Ovary (tissue), 9 donors: ENCODE data around the gene CFI. TPM values are rescaled to one million over a fixed set of nuclear protein-coding genes. Genes with fewer than 3 reads are reported as not detected.

ENCODE experiments used
- DNase-seq, 5 donors: peaks; one replicate each; pipeline ENCODE4 v3.0.0-alpha.2; 2019 to 2020
- H3K27ac ChIP-seq, 2 donors: fragments of 200-600 bp; one replicate each; pipeline versions ENCODE4 v1.5.1 to v1.8.0; 2019 to 2022
- H3K27me3 ChIP-seq: fragments of 200-600 bp; one replicate; pipeline ENCODE4 v1.8.0; 2022
- H3K36me3 ChIP-seq: fragments of 200-600 bp; sonication (generic); one replicate; pipeline ENCODE4 v1.5.1; 2019
- H3K4me1 ChIP-seq: one replicate; pipeline ENCODE4 v1.8.1; 2013; ENCODE audit warnings: mild to moderate bottlenecking, moderate library complexity; ENCODE audit not compliant: insufficient read depth
- H3K4me3 ChIP-seq: fragments of 200-600 bp; sonication (generic); one replicate; pipeline ENCODE4 v1.5.1; 2017
- H3K9me3 ChIP-seq, 2 donors: fragments of 200-600 bp in 1 of 2; sonication (generic) in 1 of 2; one replicate each; pipeline versions ENCODE4 v1.5.1 to v1.8.1; 2013 to 2019; ENCODE audit warnings: mild to moderate bottlenecking in 1 of 2, moderate library complexity in 1 of 2
- EP300 ChIP-seq: sonication (generic); formaldehyde crosslinking; IDR thresholded peaks from one replicate; pipeline ENCODE4 v1.6.1; 2017; ENCODE audit warnings: antibody characterized with exemption
- POLR2A ChIP-seq: fragments of 450-650 bp; IDR thresholded peaks from one replicate; pipeline ENCODE4 v1.6.1; 2017; ENCODE audit warnings: antibody characterized with exemption, mild to moderate bottlenecking, moderate library complexity
- WGBS, 3 donors: extraction: QIAGEN DNeasy Blood & Tissue Kit in 1 of 3; methylation state at CpG; one replicate each; pipeline versions ENCODE4 v1.1.5 to v1.1.7; 2013 to 2017; 5-methylcytosine and 5-hydroxymethylcytosine counted together
- intact Hi-C, 4 donors: fragments of 100-400 bp; cut with DNase I; formaldehyde crosslinking; loops; one replicate each; pipeline versions ENCODE4 v1.11.0 to v1.15.1; 2022 to 2023
- polyA plus RNA-seq, 2 donors: library from polyadenylated mRNA; stranded (reverse); fragments of 200-250 nt in 1 of 2; fragments of 350-450 nt in 1 of 2; fragmentation: Illumina TruSeq in 1 of 2; extraction: RNeasy Lipid Tissue Mini Kit (QIAGEN cat#74804) in 1 of 2; gene quantifications; one replicate each; pipeline ENCODE4 v1.2.3, GENCODE V29; 2013 to 2014
- total RNA-seq, 7 donors: library from RNA; depleted of rRNA in 2 of 7; stranded (reverse); fragments of >200 nt in 2 of 7; fragmentation: NEBNext Ultra II Directional in 3 of 7; extraction: Animal tissue kit (Norgen Biotek cat#: 25700) in 3 of 7; gene quantifications; one replicate each; pipeline versions ENCODE4 v1.1.0 to v1.2.4, GENCODE V29; 2016 to 2023
- TF ChIP-seq, protein P1 (sequence below), 3 donors: fragments of 450-650 bp in 2 of 3; fragments of 200-600 bp in 1 of 3; IDR thresholded peaks; one replicate each; pipeline versions ENCODE4 v1.5.1 to v1.8.0; 2016 to 2022; ENCODE audit warnings: antibody characterized with exemption in 3 of 3, mild to moderate bottlenecking in 1 of 3
- donor health status: DM: no; HTN: no; CAD: no; lungs with moderate emphysema.
- donor health status: DM: no; HTN: no; CAD: no.
- donor health status: Bipolar disorder and iron deficiency.
- donor health status: DM: yes; HTN: yes; CAD: no.
- donor health status: DM: no; HTN: no; CAD: no.
- donor health status: DM: yes; HTN: yes; CAD: no.

The CFI gene
- total and polyA plus RNA-seq, 9 donors: 13.1 to 112 (median 38.2) TPM

DNA sequence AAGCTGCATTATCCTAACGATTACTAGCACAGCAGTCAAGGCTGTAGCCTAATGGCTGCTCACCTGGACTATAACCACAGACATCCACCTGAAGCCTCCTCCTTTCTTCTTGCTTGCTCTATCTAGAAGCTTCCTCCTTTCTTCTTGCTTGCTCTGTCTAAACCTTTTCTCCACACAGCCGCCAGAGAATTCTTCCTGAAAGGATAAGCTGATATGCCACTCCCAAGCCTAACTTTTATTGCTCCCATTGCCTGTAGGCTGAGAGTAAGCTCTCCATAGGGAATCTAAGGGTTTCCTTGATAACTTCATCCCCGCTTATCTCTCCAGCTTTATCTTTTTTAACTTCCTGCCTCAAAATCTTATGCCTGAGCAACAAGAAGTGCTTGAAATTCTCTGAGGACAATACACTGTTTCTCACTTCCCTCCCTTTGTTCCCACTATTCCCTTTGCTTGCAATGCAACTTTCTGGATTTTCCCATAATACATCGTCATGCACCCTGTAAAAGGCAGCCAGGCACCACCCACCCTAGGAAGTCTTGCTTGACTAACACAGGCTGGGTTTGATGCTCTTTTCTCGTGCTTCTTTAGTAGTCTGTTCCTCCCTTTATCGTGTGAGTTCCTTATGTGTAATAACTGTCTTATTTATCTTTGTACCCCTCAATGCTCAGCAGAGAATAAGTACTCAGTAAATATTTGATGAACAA is 44.7 kb upstream of the CFI start:
- intact Hi-C loops: no loop called here

DNA sequence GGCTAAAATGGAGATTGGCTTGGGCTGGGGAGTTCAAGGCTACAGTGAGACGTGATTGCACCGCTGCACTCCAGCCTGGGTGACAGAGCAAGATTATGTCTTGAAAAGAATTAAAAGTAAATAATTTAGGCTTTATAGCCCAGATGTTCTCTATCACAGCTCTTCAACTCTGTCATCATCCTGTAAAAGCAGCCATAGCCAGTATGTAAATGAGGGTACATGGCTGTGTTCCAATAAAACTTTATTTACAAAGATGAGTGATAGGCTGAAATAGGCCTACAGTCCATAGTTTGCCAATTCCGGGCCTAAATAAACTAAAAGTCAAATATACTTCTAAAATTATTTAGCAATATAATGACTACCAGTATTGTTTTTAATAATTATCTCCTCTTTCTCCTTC is 35.2 kb upstream of the CFI start:
- 57 to 74% (median 64%) methylated on average over 3 of the region's 3 CpGs for WGBS, 3 donors
- no peak overlapping the region for H3K27ac ChIP-seq
- H3K36me3 ChIP-seq: no peaks in the 10 kb centered on the region
- TF ChIP-seq EP300: no peak
- intact Hi-C loops: no loop called here
- H3K9me3 ChIP-seq: no peaks in the 10 kb centered on the region
- no peaks in the 10 kb centered on the region for H3K4me1 ChIP-seq
- no peaks in the 10 kb centered on the region for H3K27me3 ChIP-seq
- no peak for DNase-seq
- H3K4me3 ChIP-seq: no peak overlapping the region

More for the DNA sequence above, 44.7 kb upstream of the CFI start:
- TF ChIP-seq, protein P1, sequence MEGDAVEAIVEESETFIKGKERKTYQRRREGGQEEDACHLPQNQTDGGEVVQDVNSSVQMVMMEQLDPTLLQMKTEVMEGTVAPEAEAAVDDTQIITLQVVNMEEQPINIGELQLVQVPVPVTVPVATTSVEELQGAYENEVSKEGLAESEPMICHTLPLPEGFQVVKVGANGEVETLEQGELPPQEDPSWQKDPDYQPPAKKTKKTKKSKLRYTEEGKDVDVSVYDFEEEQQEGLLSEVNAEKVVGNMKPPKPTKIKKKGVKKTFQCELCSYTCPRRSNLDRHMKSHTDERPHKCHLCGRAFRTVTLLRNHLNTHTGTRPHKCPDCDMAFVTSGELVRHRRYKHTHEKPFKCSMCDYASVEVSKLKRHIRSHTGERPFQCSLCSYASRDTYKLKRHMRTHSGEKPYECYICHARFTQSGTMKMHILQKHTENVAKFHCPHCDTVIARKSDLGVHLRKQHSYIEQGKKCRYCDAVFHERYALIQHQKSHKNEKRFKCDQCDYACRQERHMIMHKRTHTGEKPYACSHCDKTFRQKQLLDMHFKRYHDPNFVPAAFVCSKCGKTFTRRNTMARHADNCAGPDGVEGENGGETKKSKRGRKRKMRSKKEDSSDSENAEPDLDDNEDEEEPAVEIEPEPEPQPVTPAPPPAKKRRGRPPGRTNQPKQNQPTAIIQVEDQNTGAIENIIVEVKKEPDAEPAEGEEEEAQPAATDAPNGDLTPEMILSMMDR (IDR thresholded peaks at IDR 0.05): no peak
- no peak for TF ChIP-seq EP300
- no peak for TF ChIP-seq POLR2A
- Histone ChIP-seq H3K27ac (no peak overlapping the region), H3K4me1 (no peaks in the 10 kb centered on the region), H3K36me3 (no peaks in the 10 kb centered on the region), H3K9me3 (no peaks in the 10 kb centered on the region), H3K4me3 (no peak overlapping the region), H3K27me3 (no peaks in the 10 kb centered on the region)
- DNase-seq: no peak
- WGBS, 3 donors: 51 to 57% (median 51%) methylated on average over 6 of the region's 6 CpGs

DNA sequence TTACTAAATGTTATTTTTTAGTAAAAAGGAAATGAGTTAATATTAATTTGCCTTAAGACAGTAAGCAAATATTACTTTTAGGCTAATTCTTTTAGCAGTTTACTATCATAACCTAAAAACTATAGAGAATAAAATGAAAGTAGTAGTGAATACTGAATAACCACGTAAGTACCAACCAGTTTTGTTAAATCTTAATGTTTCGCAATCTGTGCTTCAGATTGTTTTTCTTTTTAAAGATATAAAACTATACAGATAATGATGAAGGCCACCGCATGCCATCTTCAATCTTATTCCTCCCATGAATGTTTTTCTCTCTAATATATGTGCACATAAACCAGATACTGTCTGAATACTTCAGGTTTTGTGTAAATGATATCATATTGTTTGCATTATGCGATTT is 32.0 kb upstream of the CFI start:
- intact Hi-C loops: no loop called here
- H3K4me3 ChIP-seq: no peak overlapping the region
- 85 to 94% (median 87%) methylated on average over 4 of the region's 4 CpGs for WGBS, 3 donors
- no peaks in the 10 kb centered on the region for H3K4me1 ChIP-seq
- no peak overlapping the region for H3K27ac ChIP-seq
- no peaks in the 10 kb centered on the region for H3K9me3 ChIP-seq
- no peaks in the 10 kb centered on the region for H3K27me3 ChIP-seq
- no peaks in the 10 kb centered on the region for H3K36me3 ChIP-seq
- TF ChIP-seq, protein P1 (IDR thresholded peaks at IDR 0.05): no peak
- TF ChIP-seq POLR2A (no peak), EP300 (no peak)
- no peak for DNase-seq

DNA sequence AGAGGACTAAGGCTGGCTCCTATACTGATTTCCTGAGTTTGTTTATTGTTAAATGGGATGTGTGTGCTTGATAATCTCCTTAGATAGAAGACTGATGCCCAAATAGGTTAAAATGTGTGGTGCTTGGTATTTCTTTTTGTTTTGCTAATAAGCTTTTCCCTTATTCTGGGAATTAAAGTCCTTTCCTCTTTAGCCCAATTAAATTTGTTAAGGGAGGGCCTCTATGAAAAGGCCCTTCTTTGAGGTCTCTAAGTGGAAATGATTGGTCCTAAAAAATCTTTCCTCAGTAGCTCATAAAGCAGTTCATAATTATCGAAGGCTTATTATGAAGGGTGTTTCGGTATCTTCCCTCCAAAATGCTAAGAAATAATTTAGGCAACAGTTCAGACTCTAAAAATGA is 25.9 kb upstream of the CFI start, which contains the start of gene RRH:
RRH (plus strand) TSS at position 301 of the 400 bp plus-strand sequence; CDS start at position 357, 56 bp downstream.
- no peaks in the 10 kb centered on the region for H3K27me3 ChIP-seq
- no peak within 1 kb of the TSS for H3K27ac ChIP-seq
- no peak within 1 kb of the TSS for H3K4me3 ChIP-seq
- H3K9me3 ChIP-seq: no peaks in the 10 kb centered on the region
- H3K36me3 ChIP-seq: no peaks in the 10 kb centered on the region
- DNase-seq: no peak
- no peaks in the 10 kb centered on the region for H3K4me1 ChIP-seq
- TF ChIP-seq EP300: no peak
- no peak for TF ChIP-seq POLR2A
- TF ChIP-seq, protein P1 (IDR thresholded peaks at IDR 0.05): no peak
- WGBS, 3 donors: 94 to 99% (median 98%) methylated on average over 2 of the region's 2 CpGs
- intact Hi-C loops: loop anchor here in 3 of 4 donors (5.0 to 10.0 kb wide), 2 partner anchors 123 to 405 kb away; partner anchors contain the start of gene CASP6 (in 1 of the 3)

DNA sequence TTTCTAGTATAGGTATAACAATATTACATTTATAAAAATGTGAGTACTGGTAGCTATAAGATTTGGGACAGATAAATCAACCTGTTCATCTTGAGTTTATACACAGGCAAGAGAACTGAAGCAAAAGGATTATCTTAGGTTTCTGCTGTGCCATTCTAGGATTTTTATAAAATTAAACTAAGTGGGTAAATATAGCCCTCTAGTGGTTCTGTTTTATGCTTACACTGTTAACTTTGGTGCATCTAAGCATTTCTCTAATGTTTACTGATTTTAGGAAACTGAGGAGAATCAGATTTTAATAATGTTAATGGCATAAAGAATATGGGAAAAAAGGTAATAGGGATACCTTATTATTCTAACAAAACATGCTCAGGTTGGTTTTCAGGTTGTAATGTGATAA is 24.9 kb upstream of the CFI start:
- TF ChIP-seq EP300: no peak
- TF ChIP-seq, protein P1 (IDR thresholded peaks at IDR 0.05): peak in 2 of 3 donors; percentile 36 to 48
- H3K27ac ChIP-seq: no peak overlapping the region
- no peaks in the 10 kb centered on the region for H3K4me1 ChIP-seq
- DNase-seq: no peak
- no peak overlapping the region for H3K4me3 ChIP-seq
- intact Hi-C loops: loop anchor here in 3 of 4 donors (5.0 to 10.0 kb wide), 2 partner anchors 122 to 404 kb away; partner anchors contain the start of gene CASP6 (in 1 of the 3)
- no peaks in the 10 kb centered on the region for H3K9me3 ChIP-seq
- no peaks in the 10 kb centered on the region for H3K36me3 ChIP-seq
- H3K27me3 ChIP-seq: no peaks in the 10 kb centered on the region
